Activated T-cell treated with anti-CD3 and anti-CD28 coated beads for 4 hours (primary cell): ENCODE measurements around the gene CEP97.

Experiments used
- DNase-seq: peaks from one replicate; pipeline ENCODE4 v3.0.0-alpha.2; 2020

The CEP97 gene

DNA sequence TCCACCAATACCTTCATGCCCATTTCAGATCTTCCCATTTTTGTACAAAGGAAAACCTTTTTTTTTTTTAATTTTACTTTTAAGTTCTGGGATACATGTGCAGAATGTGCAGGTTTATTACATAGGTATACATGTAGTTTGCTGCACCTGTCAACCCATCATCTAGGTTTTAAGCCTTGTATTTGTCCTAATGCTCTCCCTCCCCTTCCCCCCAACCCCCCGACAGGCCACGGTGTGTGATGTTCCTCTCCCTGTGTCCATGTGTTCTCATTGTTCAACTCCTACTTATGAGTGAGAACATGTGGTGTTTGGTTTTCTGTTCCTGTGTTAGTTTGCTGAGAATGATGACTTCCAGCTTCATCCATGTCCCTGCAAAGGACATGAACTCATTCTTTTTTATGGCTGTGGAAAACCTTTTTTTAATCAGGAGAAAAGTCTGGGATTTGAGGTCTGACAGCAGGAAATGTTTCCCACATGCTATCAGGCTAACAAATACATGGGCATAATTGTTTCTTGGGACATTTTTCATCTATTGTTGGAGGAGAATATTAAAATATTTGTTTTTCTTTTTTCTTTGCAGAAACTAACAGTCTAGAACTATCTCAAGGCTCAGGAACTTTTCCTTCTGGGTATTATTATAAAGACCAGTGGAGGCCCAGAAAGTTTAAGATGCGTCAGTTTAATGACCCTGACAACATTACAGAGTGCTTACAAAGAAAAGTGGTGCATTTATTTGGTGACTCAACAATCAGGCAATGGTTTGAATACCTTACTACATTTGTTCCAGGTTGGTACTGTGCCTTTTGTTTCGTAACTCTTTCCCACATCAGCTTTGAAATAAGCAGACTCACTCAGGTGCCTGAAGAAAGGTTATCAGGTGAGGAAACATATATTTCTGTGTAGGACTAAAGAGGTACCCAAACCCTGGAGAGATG is 92.1 kb downstream of the CEP97 start:
- DNase-seq, result no peak

- DNase-seq, result no peak
Observed at GRCh38 chr3:101817992-101818391, 93.6 kb downstream of the CEP97 start.

DNA sequence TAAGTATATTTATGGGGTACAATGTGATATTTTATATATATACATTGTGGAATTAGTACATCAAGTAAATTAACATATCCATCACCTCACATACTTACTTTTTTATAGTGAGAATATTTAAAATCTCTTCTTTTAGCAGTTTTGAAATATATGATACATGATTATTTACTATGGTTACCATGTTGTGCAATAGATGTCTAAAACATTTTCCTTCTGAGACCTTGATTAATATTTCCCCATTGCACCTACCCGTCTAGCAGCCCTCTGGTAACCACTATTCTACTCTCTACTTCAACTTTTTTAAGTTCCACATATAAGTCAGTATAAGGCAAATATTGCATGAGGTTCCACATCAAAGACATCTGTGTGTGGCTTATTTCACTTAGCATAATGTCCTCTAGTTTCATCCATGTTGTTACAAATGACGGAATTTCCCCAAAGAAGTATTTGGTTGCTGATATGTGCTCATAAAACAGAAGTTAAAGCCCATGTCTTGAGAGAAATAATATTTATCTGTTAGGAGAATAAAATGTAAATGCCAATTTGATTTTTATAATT is 95.3 kb downstream of the CEP97 start:
- no peak for DNase-seq
